GM12878 (cell line): ENCODE results near the gene FAM184B. TPM values are rescaled to one million over a fixed set of nuclear protein-coding genes. Genes with fewer than 3 reads are reported as not detected.

Source experiments
- ATAC-seq: fragments of 200-7000 bp; cut with Tn5 transposase; 3 replicates; pipeline ENCODE4 v1.9.1; 2020; ENCODE audit warnings: mild to moderate bottlenecking, moderate library complexity
- BruUV-seq: library from RNA; stranded (reverse); fragments of 400-500 nt; replicated peaks from 2 replicates; lab custom pipeline; 2021; lab: Mats Ljungman, UMichigan
- CTCF ChIA-PET: fragments of 300-600 bp; sonication (Branson Sonifier 250); formaldehyde crosslinking; extraction: SDS; loops from one replicate; lab custom pipeline; 2021; ENCODE audit warnings: inconsistent platforms; lab: Yijun Ruan, JAX
- POLR2A ChIA-PET: fragments of 350-600 bp; formaldehyde crosslinking; extraction: SDS; loops from one replicate; lab custom pipeline; 2021; ENCODE audit warnings: inconsistent platforms; lab: Charles Lee
- RAD21 ChIA-PET: fragments of 300-600 bp; sonication (Branson Sonifier 250); formaldehyde crosslinking; loops from one replicate; lab custom pipeline; 2023; ENCODE audit warnings: antibody characterized with exemption; ENCODE audit not compliant: unreplicated experiment; lab: Charles Lee
- SMC1A ChIA-PET: fragments of 300-600 bp; sonication (Branson Sonifier 250); formaldehyde crosslinking; loops from one replicate; lab custom pipeline; 2023; ENCODE audit not compliant: unreplicated experiment, uncharacterized antibody; lab: Charles Lee
- DNase-seq: peaks from one replicate; pipeline ENCODE4 v3.0.0-alpha.2; 2011; ENCODE audit warnings: low read depth, low spot score
- FAIRE-seq: peaks from 3 replicates; lab custom pipeline; 2011; peaks lifted over from hg19 to GRCh38; lab: Jason Lieb, UNC
- H2AFZ ChIP-seq: 2 replicates; pipeline ENCODE4 v1.6.0; 2011; ENCODE audit warnings: low read depth, low read length, control low read depth; ENCODE audit not compliant: control insufficient read depth
- H3K27ac ChIP-seq: 2 replicates; pipeline ENCODE4 v1.5.1; 2011; ENCODE audit warnings: control low read depth; ENCODE audit not compliant: control insufficient read depth, insufficient read depth
- H3K27me3 ChIP-seq, 2 experiments: replicated peaks in 1 of 2; 2 replicates each; pipeline versions ENCODE4 v1.6.0 to v1.6.1; 2011; ENCODE audit warnings: low read length in 1 of 2; ENCODE audit not compliant: control insufficient read depth in 2 of 2, insufficient read depth in 2 of 2
- H3K36me3 ChIP-seq, 2 experiments: 2 replicates each; pipeline ENCODE4 v1.5.1; 2011; ENCODE audit warnings: low read length in 1 of 2; ENCODE audit not compliant: control insufficient read depth in 2 of 2, insufficient read depth in 2 of 2
- H3K4me1 ChIP-seq: 2 replicates; pipeline ENCODE4 v1.6.1; 2011; ENCODE audit warnings: mild to moderate bottlenecking, low read length, moderate library complexity, mixed read lengths; ENCODE audit not compliant: control insufficient read depth, insufficient read depth
- H3K4me2 ChIP-seq: 2 replicates; pipeline ENCODE4 v1.6.0; 2011; ENCODE audit warnings: control low read depth; ENCODE audit not compliant: control insufficient read depth, insufficient read depth
- H3K4me3 ChIP-seq: fragments of 200-600 bp; sonication (generic); 2 replicates; pipeline ENCODE4 v1.5.1; 2016
- H3K79me2 ChIP-seq: 2 replicates; pipeline ENCODE4 v1.6.0; 2011; ENCODE audit warnings: low read length; ENCODE audit not compliant: control insufficient read depth, insufficient read depth
- H3K9ac ChIP-seq: 2 replicates; pipeline ENCODE4 v1.8.0; 2011; ENCODE audit warnings: low read length, control low read depth, mixed read lengths; ENCODE audit not compliant: control insufficient read depth, insufficient read depth
- H3K9me3 ChIP-seq: replicated peaks from 3 replicates; pipeline ENCODE4 v1.5.1; 2011; ENCODE audit warnings: mild to moderate bottlenecking, low read length; ENCODE audit not compliant: control insufficient read depth, insufficient read depth
- H4K20me1 ChIP-seq: 2 replicates; pipeline ENCODE4 v1.6.0; 2011; ENCODE audit not compliant: control insufficient read depth, insufficient read depth
- EP300 ChIP-seq, 2 experiments: fragments of 150-350 bp in 1 of 2; IDR thresholded peaks; 2 replicates each; pipeline ENCODE4 v1.6.1; 2011 to 2012; ENCODE audit warnings: low read depth in 2 of 2, low read length in 2 of 2, borderline replicate concordance in 1 of 2, improper control_type of control experiment in 1 of 2, inconsistent platforms in 1 of 2; ENCODE audit not compliant: control insufficient read depth in 1 of 2
- EZH2 ChIP-seq: IDR thresholded peaks from 2 replicates; pipeline ENCODE4 v1.6.1; 2012; ENCODE audit warnings: low read depth, mild to moderate bottlenecking, control low read depth, inconsistent platforms, low read length, borderline replicate concordance; ENCODE audit not compliant: control insufficient read depth
- GABPA ChIP-seq: IDR thresholded peaks from 2 replicates; pipeline ENCODE4 v1.6.1; 2014; ENCODE audit warnings: antibody characterized with exemption, low read depth, mild to moderate bottlenecking, inconsistent platforms
- JUNB ChIP-seq: IDR thresholded peaks from 2 replicates; pipeline ENCODE4 v1.6.1; 2016; ENCODE audit warnings: antibody characterized with exemption, mild to moderate bottlenecking
- KLF5 ChIP-seq: fragments of 450-650 bp; IDR thresholded peaks from 2 replicates; pipeline ENCODE4 v1.6.1; 2014; ENCODE audit warnings: mild to moderate bottlenecking; ENCODE audit not compliant: partially characterized antibody
- LARP7 ChIP-seq: fragments of 450-650 bp; IDR thresholded peaks from 2 replicates; pipeline ENCODE4 v1.6.1; 2017; ENCODE audit warnings: mild to moderate bottlenecking
- WGBS: methylation state at CpG from one replicate; pipeline ENCODE4 v1.1.6; 2016; ENCODE audit warnings: low lambda C conversion rate; ENCODE audit not compliant: insufficient replicate concordance, insufficient coverage; ENCODE audit errors: missing lambda C conversion rate; 5-methylcytosine and 5-hydroxymethylcytosine counted together
- in situ Hi-C: fragments of 300-500 bp; cut with MboI; formaldehyde crosslinking; loops from 9 replicates; pipeline ENCODE4 v1.14.3; 2018; ENCODE audit warnings: mixed read lengths
- intact Hi-C: fragments of 100-400 bp; cut with micrococcal nuclease; formaldehyde crosslinking; loops from one replicate; pipeline ENCODE4 v1.14.2; 2022; ENCODE audit not compliant: unreplicated experiment
- polyA plus RNA-seq, 11 experiments: library from polyadenylated mRNA; depleted of rRNA in 4 of 11; unstranded in 6 of 11; stranded (reverse) in 5 of 11; fragments of >200 nt; fragmentation: Nextera tagmentation in 4 of 11; fragmentation: Illumina TruSeq in 1 of 11; extraction: Ambion mirVana in 4 of 11; extraction: Trizol in 1 of 11; gene quantifications; 1 replicate in 1 of 11; 2 replicates in 10 of 11; pipeline versions ENCODE4 v1.2.1 to v1.2.3, GENCODE V29; 2011 to 2016; ENCODE audit warnings: inconsistent platforms in 2 of 11, missing spikeins in 2 of 11, low read depth in 1 of 11
- total RNA-seq, 4 experiments: library from RNA; depleted of rRNA in 3 of 4; stranded (reverse); fragments of >200 nt in 3 of 4; fragmentation: Illumina TruSeq in 1 of 4; extraction: Trizol in 1 of 4; gene quantifications; 2 replicates each; pipeline versions ENCODE4 v1.2.1 to v1.2.3, GENCODE V29; 2013 to 2021
- TF ChIP-seq, protein P1 (sequence below): IDR thresholded peaks from 2 replicates; pipeline ENCODE4 v1.6.1; 2012; ENCODE audit warnings: improper control_type of control experiment, low read depth, low read length; ENCODE audit not compliant: insufficient replicate concordance
- TF ChIP-seq, protein P2 (sequence below): fragments of 450-650 bp; IDR thresholded peaks from 2 replicates; pipeline ENCODE4 v1.6.1; 2016; ENCODE audit warnings: mild to moderate bottlenecking

Gene FAM184B
- total and polyA plus RNA-seq, 10 of the 15 experiments (the other 5 are each of a cell fraction or from before 2014, with no cell fraction given): under 0.01 TPM; not detected in 9

DNA sequence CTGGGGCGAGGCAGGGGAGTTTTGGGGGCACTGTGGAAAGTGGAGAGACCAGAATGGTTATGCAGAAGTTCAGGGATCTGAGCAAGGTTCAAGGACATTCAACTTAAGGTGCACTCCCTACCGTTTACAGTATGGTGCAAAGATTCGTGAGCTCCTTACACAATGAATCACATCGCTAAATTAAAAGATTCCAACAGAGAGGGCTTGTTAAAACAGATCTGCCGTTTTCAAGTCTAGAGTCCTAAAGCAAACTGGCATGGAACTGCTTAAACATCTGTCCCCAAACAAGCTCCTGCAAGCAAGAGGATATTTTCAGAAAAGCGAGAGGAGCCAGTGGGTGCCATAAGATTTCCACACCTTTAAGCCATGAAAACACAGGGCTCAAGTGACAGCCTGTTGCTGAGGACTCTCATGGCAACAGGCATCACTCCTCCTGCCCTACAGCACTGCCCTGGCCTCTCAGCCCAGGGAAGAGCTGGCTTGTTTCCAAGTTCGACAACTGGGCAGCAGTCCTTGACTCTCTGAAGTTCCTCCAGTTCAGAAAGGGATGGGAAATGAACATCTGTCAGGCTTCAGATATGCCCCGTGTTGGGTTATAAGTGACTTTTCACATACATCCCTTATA lies 10.0 kb downstream of the FAM184B start:
- Histone ChIP-seq H3K79me2 (no peaks in the 10 kb centered on the region), H3K36me3 (no peaks in the 10 kb centered on the region), H2AFZ (no peak overlapping the region), H3K27ac (no peak overlapping the region), H4K20me1 (no peaks in the 10 kb centered on the region), H3K27me3 (no peaks in the 10 kb centered on the region), H3K9ac (no peak overlapping the region), H3K4me2 (no peak overlapping the region), H3K9me3 (no peaks in the 10 kb centered on the region; the same call in 2 of the 3 replicates), H3K4me3 (no peak overlapping the region), H3K4me1 (no peaks in the 10 kb centered on the region)
- DNase-seq (no peak), FAIRE-seq (no peak), ATAC-seq (no peak)
- RAD21 ChIA-PET: no interaction called here
- no peak for TF ChIP-seq EP300 (IDR thresholded peaks at IDR 0.05; ENCODE audit: borderline replicate concordance in 1 of 2, control insufficient read depth in 1 of 2, low read depth in 2 of 2, low read length in 2 of 2)
- TF ChIP-seq, protein P1, sequence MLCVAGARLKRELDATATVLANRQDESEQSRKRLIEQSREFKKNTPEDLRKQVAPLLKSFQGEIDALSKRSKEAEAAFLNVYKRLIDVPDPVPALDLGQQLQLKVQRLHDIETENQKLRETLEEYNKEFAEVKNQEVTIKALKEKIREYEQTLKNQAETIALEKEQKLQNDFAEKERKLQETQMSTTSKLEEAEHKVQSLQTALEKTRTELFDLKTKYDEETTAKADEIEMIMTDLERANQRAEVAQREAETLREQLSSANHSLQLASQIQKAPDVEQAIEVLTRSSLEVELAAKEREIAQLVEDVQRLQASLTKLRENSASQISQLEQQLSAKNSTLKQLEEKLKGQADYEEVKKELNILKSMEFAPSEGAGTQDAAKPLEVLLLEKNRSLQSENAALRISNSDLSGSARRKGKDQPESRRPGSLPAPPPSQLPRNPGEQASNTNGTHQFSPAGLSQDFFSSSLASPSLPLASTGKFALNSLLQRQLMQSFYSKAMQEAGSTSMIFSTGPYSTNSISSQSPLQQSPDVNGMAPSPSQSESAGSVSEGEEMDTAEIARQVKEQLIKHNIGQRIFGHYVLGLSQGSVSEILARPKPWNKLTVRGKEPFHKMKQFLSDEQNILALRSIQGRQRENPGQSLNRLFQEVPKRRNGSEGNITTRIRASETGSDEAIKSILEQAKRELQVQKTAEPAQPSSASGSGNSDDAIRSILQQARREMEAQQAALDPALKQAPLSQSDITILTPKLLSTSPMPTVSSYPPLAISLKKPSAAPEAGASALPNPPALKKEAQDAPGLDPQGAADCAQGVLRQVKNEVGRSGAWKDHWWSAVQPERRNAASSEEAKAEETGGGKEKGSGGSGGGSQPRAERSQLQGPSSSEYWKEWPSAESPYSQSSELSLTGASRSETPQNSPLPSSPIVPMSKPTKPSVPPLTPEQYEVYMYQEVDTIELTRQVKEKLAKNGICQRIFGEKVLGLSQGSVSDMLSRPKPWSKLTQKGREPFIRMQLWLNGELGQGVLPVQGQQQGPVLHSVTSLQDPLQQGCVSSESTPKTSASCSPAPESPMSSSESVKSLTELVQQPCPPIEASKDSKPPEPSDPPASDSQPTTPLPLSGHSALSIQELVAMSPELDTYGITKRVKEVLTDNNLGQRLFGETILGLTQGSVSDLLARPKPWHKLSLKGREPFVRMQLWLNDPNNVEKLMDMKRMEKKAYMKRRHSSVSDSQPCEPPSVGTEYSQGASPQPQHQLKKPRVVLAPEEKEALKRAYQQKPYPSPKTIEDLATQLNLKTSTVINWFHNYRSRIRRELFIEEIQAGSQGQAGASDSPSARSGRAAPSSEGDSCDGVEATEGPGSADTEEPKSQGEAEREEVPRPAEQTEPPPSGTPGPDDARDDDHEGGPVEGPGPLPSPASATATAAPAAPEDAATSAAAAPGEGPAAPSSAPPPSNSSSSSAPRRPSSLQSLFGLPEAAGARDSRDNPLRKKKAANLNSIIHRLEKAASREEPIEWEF: no peak
- TF ChIP-seq EZH2: no peak
- no peak for TF ChIP-seq JUNB
- TF ChIP-seq, protein P2, sequence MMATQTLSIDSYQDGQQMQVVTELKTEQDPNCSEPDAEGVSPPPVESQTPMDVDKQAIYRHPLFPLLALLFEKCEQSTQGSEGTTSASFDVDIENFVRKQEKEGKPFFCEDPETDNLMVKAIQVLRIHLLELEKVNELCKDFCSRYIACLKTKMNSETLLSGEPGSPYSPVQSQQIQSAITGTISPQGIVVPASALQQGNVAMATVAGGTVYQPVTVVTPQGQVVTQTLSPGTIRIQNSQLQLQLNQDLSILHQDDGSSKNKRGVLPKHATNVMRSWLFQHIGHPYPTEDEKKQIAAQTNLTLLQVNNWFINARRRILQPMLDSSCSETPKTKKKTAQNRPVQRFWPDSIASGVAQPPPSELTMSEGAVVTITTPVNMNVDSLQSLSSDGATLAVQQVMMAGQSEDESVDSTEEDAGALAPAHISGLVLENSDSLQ: no peak
- no peak for TF ChIP-seq LARP7
- no peak for TF ChIP-seq KLF5
- TF ChIP-seq GABPA: no peak
- intact Hi-C loops: no loop called here
- 44% methylated on average over 8 of the region's 8 CpGs for WGBS
- in situ Hi-C loops: no loop called here
- SMC1A ChIA-PET: no interaction called here
- CTCF ChIA-PET: no interaction called here
- BruUV-seq: no TSS peak
- POLR2A ChIA-PET: no interaction called here
